Measurements from ENCODE around the gene MTG1.
"Not testable (repeated sequence)": the region's sequence is repeated elsewhere in the genome, so short reads cannot be mapped to it uniquely, and the experiment has no call there.

Gene MTG1

DNA sequence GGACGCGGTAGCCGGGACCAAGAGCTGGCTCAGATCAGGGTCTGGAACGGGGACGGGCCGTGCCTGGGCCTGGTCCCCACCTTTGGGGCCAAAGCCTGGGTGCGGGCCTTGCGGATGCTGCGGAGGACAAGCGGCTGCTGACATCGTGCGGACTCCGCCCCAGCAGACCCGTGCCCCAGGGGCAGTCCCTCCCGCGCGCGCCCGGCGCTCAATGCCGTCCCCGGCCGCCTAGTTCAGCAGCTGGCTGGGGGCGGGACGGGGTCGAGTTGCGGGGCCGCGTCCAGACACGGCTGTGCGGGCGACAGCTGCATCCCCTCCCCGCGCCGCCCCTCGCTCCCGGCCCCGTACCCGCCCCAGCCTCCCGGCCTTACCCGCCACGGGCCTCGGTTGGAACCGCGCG lies 30.1 kb downstream of the MTG1 start:
- not testable (repeated sequence) for DNase-seq (ENCODE audit: low read depth in 3 of 3)

- DNase-seq (ENCODE audit: low read depth in 3 of 3) = not testable (repeated sequence)
Measured at GRCh38 chr10:133424601-133425000, 30.6 kb downstream of the MTG1 start, which contains the start of gene SPRN. TSS of gene SPRN (minus strand) at chr10:133424625. CDS start at chr10:133423681, 944 bp downstream.

- not testable (repeated sequence) for DNase-seq (ENCODE audit: low read depth in 3 of 3)
Measured at GRCh38 chr10:133429571-133429970, 35.6 kb downstream of the MTG1 start.

DNA sequence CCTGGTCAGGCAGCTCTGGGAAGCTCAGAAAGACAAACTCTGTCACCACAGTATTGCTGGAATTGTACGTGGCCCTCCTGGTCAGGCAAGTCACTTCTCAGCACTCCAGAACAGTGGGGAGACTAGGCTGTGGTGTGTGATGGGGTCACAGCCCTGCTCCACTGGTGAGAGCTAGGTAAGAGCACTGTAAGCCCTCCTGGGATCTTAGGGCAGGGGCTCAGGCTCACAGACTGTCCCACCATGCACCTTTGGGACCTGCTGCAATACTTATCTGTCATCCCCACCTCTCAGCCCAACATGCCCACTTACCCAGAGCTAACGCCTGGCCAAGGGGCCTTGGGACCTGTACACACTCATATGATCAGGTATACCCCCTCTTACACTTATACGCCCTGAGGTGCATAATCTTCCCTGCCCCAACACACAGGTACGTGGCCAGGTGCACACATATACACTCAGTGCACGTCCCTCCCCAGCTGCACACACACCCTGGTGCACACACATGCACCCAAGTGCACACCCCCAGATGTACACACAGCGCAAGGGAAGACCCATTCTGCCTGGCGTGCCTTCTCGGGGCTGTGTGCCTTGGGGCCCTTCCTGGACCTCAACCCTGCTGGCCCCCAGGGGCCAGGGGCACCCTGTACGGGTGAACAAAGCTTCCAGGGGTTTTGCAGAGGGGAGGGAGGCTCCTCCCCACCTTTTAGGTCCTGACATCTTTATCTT lies 38.1 kb downstream of the MTG1 start:
- not testable (repeated sequence) for DNase-seq (ENCODE audit: low read depth in 3 of 3)

GRCh38 chr10:133432789-133433188 lies 38.8 kb downstream of the MTG1 start:
- DNase-seq (ENCODE audit: low read depth in 3 of 3) = not testable (repeated sequence)

DNA sequence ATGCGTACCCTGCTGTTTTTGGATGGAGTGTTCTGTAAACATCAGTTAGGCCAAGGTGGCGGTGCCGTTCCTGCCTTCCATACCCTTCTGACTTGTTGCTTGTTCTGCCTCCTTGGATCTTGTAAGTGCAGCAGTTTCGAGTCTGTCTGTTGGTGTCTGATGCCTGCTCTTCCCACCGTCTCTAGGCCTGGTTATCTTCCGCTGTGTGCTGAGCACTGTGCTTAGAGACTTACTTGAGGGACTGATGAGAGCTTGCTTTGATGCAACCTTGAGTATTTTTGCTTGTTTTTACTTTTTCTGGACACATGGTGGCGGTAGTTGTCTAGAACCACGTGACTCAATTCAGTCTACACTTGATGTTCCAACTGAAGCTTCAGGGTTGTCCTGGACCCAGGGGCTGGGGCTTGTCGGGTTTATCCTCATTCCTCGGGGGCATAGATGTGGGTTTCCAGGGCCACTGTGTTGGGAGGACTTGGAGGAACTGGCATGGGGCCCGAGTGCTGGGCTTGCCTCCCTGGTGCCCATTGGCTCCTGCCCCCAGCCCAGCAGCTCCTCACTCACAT lies 44.8 kb downstream of the MTG1 start:
- DNase-seq (ENCODE audit: low read depth in 3 of 3) = no peak

DNA sequence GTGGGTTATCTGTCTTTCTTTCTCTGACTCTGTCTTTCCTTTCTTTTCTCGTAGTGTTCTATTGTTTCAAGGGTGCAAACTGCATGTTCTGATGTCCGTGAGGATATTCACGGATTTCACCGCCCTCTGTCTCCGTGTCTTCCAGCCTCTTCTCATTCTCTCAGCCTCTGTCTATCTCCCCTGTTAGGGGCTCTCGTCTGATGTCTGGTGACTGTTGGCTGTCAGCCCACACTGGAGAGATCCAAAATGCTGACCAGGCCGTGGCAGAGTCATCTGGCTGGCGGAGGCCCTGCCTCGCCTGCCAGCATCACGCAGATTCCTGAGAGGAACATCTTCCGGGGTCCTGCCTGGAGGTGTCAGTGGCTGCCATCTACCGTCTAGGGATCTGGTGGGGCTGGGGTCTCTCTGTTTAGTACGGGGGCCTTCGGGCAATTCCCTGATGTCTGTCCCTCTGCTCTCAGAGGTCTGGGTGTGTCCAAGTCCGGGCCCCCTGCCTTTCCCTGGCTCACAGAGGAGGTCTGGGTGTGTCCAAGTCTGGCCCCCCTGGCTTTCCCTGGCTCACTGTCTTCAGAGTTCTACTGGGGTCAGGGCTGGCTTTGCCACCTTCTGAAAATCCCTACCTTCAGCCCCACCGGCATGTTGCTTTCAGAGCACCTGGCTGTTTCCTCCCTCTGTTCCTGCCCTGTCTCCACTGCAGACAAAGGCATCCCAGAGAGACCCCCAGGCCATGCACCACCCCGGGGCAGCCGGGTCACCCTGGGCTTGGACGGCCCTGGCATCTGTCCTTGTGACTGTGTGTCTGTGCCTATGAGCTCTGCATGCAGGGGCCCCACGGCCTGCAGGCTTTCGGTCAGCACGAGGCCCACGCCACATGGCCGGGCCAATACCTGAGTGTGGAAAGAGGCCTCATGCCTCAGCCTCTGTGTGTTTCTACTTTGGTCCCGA lies 45.8 kb downstream of the MTG1 start:
- DNase-seq (ENCODE audit: low read depth in 3 of 3) = no peak

DNA sequence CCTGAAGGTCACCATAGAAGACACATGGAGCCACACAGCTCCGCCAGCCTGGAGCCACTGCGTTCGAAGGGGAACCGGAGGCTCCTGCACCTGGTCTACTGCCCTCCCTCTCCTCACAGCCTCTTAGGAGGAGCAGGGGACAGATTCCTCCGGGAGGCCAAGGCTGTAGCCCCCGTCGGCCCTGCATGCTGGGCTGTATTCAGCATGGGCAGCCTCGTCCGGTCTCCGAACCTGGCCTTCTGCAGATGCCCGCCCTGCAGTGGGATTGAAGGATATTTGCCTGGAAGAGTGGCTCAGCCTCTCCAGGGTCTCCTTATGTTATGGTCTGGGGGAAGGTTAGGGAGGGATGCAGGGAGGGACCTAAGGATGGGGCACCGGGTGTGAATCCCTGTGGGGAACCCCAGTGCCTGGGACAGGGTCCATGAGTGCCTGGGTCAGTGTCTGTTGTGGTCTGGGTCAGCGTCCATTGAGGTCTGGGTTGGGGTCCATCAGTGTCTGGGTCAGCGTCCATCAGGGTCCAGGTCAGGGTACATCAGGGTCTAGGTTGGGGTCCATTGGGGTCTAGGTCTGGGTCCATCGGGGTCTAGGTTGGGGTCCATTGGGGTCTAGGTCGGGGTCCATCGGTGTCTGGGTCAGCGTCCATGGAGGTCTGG lies 46.8 kb downstream of the MTG1 start:
- no peak for DNase-seq (ENCODE audit: low read depth in 3 of 3)

DNA sequence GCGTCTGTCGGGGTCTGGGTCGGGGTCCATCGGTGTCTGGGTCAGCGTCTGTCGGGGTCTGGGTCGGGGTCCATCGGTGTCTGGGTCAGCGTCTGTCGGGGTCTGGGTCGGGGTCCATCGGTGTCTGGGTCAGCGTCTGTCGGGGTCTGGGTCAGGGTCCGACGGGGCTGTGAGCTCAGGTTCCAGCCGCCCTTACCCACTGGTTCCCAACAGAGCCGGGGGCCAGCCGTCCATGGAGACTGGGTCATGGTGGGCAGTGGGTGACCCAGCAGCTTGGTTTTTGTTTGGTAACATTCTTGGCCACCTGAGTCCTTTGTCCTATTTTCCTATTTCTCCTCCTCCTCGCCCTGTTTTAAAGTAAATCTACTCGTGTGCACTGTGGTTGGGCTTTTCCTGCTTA lies 47.4 kb downstream of the MTG1 start:
- DNase-seq (ENCODE audit: low read depth in 3 of 3) = not testable (repeated sequence)

GRCh38 chr10:133441780-133442179 lies 47.8 kb downstream of the MTG1 start:
- no peak for DNase-seq (ENCODE audit: low read depth in 3 of 3)

DNA sequence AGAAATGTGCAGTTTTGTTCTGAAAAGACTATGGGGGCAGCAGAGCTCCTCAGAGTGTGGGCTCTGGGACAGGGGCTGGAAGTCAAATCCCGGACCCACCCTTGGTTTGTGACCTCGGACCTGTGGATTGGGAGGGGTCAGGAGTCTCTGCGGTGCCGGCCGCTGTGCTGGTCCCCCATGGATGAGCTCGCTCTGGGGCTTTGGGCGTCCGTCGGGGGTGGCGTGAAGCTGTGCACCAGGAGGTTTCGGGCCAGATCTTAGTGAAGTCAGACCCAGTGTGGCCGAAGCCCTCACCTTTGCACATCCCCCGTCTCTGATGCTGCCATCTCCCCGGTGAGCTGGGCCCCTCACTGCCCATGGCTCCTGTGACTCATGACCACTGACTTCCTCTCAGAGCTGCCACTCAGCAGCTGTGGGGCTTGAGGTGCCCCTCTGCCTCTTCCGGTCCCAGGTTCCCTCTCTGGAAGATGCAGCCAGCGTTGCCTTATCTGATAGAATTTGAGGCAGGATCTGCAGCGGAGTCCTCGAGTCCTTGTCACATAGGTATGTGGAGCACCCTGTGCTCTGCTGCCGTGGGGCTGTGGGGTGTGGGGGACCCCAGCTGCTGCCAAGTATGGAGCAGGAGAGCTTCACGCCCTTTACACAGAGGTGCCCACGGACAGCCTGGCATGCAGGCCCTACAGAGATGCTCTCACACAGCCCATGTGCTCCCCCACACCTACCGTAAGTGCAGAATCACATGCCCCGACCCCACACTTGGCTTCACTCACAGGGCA lies 48.4 kb downstream of the MTG1 start:
- DNase-seq (ENCODE audit: low read depth in 3 of 3) = no peak

- DNase-seq (ENCODE audit: low read depth in 3 of 3) = no peak
Measured at GRCh38 chr10:133442967-133443924, 49.3 kb downstream of the MTG1 start.

GRCh38 chr10:133444342-133445267 lies 50.6 kb downstream of the MTG1 start:
- DNase-seq (ENCODE audit: low read depth in 3 of 3) = no peak

DNA sequence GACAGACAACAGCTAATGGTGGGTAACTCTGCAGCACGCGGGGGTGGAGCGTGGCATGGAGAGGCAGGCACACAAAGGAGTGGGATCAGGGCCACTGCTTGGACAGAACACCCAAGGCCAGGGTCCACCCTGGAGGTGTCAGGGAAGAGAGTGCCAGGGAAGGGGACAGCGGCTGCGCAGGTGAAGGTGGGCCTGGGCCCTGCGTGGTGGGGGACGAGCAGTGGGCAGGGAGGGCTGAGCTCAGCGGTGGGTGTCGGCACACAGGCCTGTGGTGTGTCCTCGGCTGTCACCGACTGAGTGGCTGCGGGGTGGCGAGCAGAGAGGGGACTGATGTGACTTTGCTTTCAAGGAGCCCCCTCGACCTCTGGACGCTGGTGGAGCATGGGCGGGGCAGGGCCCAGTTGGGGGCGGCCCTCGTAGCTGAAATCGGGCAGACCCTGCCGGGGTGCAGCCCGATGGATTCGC lies 51.3 kb downstream of the MTG1 start:
- DNase-seq (ENCODE audit: low read depth in 3 of 3) = no peak

DNA sequence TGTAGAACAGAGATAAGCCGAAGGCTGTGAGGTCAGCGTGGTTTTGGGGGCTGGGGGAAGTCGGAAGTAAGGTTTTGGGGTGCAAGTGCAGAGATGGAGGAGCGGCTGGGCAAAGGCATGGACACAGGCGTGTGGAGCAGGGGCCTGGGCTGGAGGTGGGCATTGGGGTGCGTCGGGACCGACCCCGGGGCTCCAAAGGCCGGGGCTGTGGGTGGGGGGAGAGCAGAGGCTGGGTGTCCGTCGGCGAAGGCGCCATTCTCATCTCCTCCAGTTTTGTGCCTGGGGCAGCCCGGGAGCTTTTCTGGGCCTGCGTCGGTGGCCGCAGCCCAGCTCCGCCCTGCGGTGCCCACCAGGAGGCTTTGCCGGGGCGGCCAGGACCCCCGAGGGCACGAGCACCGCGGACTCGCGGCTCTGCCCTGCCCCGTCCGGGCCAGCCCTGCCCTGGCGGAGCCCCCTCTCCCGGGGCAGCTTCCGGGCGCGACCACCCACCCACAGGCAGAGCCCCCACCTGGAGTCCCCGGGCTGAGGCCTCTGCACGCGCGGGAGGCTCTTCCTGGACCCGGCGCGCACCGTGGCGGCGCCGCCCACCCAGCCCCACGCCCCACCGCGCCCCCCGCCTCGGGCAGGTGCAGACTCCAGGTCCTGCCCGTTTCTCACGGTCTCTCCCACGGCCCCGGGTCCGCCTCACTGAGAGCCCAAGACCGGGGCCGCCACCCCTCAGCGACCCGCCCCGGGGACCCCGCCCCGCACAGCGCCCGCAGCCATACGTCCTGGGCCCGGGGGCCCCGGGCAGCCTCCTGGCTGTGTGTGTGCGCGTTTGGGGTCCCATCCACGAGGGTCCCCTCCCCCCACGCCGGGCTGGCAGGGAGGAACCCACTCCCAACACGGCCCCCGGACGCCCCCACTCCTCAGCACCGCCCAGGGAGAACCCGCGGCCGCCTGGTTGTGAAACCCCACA lies 52.1 kb downstream of the MTG1 start:
- no peak for DNase-seq (ENCODE audit: low read depth in 3 of 3)

- no peak for DNase-seq (ENCODE audit: low read depth in 3 of 3)
Measured at GRCh38 chr10:133446979-133447378, 53.0 kb downstream of the MTG1 start.

- no peak for DNase-seq (ENCODE audit: low read depth in 3 of 3)
Measured at GRCh38 chr10:133448120-133448519, 54.2 kb downstream of the MTG1 start.

DNA sequence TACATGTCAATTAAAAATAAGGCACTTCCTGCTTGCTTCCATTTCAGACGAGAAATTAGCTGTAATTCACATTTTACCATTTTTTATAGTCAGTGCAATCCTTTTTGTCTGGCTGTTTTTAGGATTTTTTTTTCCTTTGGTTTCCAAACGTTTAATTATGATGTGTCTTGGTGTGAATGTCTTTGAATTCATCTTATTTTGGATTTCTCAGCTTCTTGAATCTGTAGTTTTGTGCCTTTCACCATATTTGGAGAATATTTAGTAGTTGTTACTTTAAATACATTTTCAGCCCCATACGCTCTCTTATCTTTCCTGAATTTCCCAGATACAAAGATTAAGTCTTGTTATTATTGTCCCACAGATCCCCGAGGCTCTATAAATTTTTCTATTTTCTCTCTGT lies 57.4 kb downstream of the MTG1 start:
- DNase-seq (ENCODE audit: low read depth in 3 of 3) = no peak
